Measurements from ENCODE around the gene EFCAB14. TPM values are rescaled to one million over a fixed set of nuclear protein-coding genes. Genes with fewer than 3 reads are reported as not detected.
"Not testable (repeated sequence)": the region's sequence is repeated elsewhere in the genome, so short reads cannot be mapped to it uniquely, and the experiment has no call there.

EFCAB14 gene
- total RNA-seq, 1 donor from 2014 or later, result 59.0 TPM

- Histone ChIP-seq H3K27me3 (ENCODE audit: low read depth) (no peaks in the 10 kb centered on the region), H3K27ac (replicated peaks) (no peak overlapping the region), H3K4me1 (peaks cover 3% of the 10 kb centered on the region), H3K36me3 (peaks cover 29% of the 10 kb centered on the region), H3K9me3 (replicated peaks) (no peaks in the 10 kb centered on the region), H3K4me3 (no peak overlapping the region)
- intact Hi-C loops (cut with micrococcal nuclease), result no loop called here
- DNase-seq, result no peak
- no peak for TF ChIP-seq CTCF (IDR thresholded peaks at IDR 0.05; ENCODE audit: borderline replicate concordance)
Observed at GRCh38 chr1:46672696-46673095, 46.2 kb downstream of the EFCAB14 start.

DNA sequence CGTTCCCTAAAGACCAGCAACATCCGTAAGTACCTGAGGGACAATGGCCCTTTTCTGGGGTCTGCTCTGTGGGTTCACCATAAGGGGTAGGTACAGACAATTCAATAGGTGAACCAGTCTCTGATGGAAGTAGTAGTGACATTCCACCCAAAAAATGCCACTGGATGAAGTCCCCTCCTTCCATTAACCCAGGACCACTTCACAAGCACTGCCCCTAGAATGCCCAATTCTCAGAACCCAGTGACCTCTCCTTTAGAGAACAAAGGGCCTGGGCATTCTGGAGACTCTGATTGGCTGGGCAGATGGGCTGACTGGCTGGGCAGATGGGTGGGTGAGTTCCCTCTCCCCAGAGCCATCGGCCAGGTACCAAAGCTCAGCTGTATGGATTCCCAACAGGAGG is 47.4 kb downstream of the EFCAB14 start, which contains the start of gene TEX38:
Gene TEX38 (plus strand): TSS at position 301 of the 400 bp plus-strand sequence. CDS start 81 bp downstream, at position 382.
- Histone ChIP-seq H3K27me3 (ENCODE audit: low read depth) (no peaks in the 10 kb centered on the region), H3K4me3 (no peak within 1 kb of the TSS), H3K9me3 (replicated peaks) (no peaks in the 10 kb centered on the region), H3K4me1 (peaks cover 15% of the 10 kb centered on the region), H3K36me3 (peaks cover 21% of the 10 kb centered on the region), H3K27ac (replicated peaks) (no peak within 1 kb of the TSS)
- intact Hi-C loops (cut with micrococcal nuclease), result no loop called here
- TF ChIP-seq CTCF (IDR thresholded peaks at IDR 0.05; ENCODE audit: borderline replicate concordance), result no peak
- no peak for DNase-seq

DNA sequence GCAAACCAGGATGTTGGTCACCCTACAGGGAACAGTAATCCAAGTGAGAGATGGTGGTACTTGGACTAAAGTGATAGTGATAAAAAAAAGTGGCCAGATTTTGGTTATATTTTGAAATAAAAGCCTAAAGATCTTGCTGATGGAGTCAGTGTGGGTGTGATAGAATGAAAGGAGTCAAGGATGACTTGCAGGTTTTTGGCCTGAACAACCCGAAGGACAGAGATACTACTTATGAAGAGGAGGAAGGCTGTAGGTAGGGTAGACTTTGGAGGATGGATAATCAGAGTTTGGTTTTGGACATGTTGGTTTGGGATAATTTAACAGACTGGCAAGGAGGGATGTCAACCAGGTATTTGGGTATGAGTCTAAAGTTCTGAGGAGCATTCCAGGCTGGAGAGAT is 48.8 kb downstream of the EFCAB14 start:
- intact Hi-C loops (cut with micrococcal nuclease), result no loop called here
- no peak overlapping the region for H3K27ac ChIP-seq (replicated peaks)
- no peak overlapping the region for H3K4me3 ChIP-seq
- no peaks in the 10 kb centered on the region for H3K27me3 ChIP-seq (ENCODE audit: low read depth)
- no peak for TF ChIP-seq CTCF (IDR thresholded peaks at IDR 0.05; ENCODE audit: borderline replicate concordance)
- no peaks in the 10 kb centered on the region for H3K9me3 ChIP-seq (replicated peaks)
- DNase-seq, result no peak
- H3K36me3 ChIP-seq, result peaks cover 16% of the 10 kb centered on the region
- H3K4me1 ChIP-seq, result peaks cover 27% of the 10 kb centered on the region

- intact Hi-C loops (cut with micrococcal nuclease), result no loop called here
- no peaks in the 10 kb centered on the region for H3K27me3 ChIP-seq (ENCODE audit: low read depth)
- no peaks in the 10 kb centered on the region for H3K9me3 ChIP-seq (replicated peaks)
- peaks cover 24% of the 10 kb centered on the region for H3K36me3 ChIP-seq
- H3K4me3 ChIP-seq, result peak within 1 kb of the TSS; percentile 99
- no peak for TF ChIP-seq CTCF (IDR thresholded peaks at IDR 0.05; ENCODE audit: borderline replicate concordance)
- DNase-seq, result peak; percentile 76
- peak within 1 kb of the TSS; percentile 90 for H3K27ac ChIP-seq (replicated peaks)
- peaks cover 33% of the 10 kb centered on the region for H3K4me1 ChIP-seq
Observed at GRCh38 chr1:46667782-46668760, 50.8 kb downstream of the EFCAB14 start, which contains the start of gene ATPAF1. Gene ATPAF1, minus strand, starts transcription at chr1:46668364. Its CDS starts 42 bp downstream, at chr1:46668322.

GRCh38 chr1:46665983-46666382 is 52.9 kb downstream of the EFCAB14 start:
- Histone ChIP-seq H3K4me3 (no peak overlapping the region), H3K27me3 (ENCODE audit: low read depth) (no peaks in the 10 kb centered on the region), H3K36me3 (peaks cover 34% of the 10 kb centered on the region), H3K9me3 (replicated peaks) (no peaks in the 10 kb centered on the region), H3K4me1 (peaks cover 33% of the 10 kb centered on the region), H3K27ac (replicated peaks) (no peak overlapping the region)
- intact Hi-C loops (cut with micrococcal nuclease), result no loop called here
- no peak for TF ChIP-seq CTCF (IDR thresholded peaks at IDR 0.05; ENCODE audit: borderline replicate concordance)
- no peak for DNase-seq

DNA sequence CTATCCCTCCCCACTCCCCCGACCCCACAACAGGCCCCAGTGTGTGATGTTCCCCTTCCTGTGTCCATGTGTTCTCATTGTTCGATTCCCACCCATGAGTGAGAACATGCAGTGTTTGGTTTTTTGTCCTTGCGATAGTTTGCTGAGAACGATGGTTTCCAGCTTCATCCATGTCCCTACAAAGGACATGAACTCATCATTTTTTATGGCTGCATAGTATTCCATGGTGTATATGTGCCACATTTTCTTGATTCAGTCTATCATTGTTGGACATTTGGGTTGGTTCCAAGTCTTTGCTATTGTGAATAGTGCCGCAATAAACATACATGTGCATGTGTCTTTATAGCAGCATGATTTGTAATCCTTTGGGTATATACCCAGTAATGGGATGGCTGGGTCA is 56.0 kb downstream of the EFCAB14 start:
- H3K4me1 ChIP-seq, result peaks cover 39% of the 10 kb centered on the region
- H3K27me3 ChIP-seq (ENCODE audit: low read depth); H3K27ac ChIP-seq (replicated peaks); DNase-seq; H3K4me3 ChIP-seq; intact Hi-C loops (cut with micrococcal nuclease); H3K9me3 ChIP-seq (replicated peaks): not testable (repeated sequence)
- H3K36me3 ChIP-seq, result peaks cover 58% of the 10 kb centered on the region

GRCh38 chr1:46660116-46660515 is 58.8 kb downstream of the EFCAB14 start:
- H3K9me3 ChIP-seq (replicated peaks); DNase-seq; H3K27ac ChIP-seq (replicated peaks); H3K4me3 ChIP-seq; intact Hi-C loops (cut with micrococcal nuclease); H3K27me3 ChIP-seq (ENCODE audit: low read depth): not testable (repeated sequence)
- H3K36me3 ChIP-seq, result peaks cover 78% of the 10 kb centered on the region
- peaks cover 34% of the 10 kb centered on the region for H3K4me1 ChIP-seq
